Measurements from ENCODE around the gene KIAA1191.
A peak's percentile ranks its signal among the peaks of the same experiment; 100 is the strongest.
"Not testable (repeated sequence)": the region's sequence is repeated elsewhere in the genome, so short reads cannot be mapped to it uniquely, and the experiment has no call there.

Gene KIAA1191, protein sequence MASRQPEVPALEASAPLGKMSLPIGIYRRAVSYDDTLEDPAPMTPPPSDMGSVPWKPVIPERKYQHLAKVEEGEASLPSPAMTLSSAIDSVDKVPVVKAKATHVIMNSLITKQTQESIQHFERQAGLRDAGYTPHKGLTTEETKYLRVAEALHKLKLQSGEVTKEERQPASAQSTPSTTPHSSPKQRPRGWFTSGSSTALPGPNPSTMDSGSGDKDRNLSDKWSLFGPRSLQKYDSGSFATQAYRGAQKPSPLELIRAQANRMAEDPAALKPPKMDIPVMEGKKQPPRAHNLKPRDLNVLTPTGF

DNA sequence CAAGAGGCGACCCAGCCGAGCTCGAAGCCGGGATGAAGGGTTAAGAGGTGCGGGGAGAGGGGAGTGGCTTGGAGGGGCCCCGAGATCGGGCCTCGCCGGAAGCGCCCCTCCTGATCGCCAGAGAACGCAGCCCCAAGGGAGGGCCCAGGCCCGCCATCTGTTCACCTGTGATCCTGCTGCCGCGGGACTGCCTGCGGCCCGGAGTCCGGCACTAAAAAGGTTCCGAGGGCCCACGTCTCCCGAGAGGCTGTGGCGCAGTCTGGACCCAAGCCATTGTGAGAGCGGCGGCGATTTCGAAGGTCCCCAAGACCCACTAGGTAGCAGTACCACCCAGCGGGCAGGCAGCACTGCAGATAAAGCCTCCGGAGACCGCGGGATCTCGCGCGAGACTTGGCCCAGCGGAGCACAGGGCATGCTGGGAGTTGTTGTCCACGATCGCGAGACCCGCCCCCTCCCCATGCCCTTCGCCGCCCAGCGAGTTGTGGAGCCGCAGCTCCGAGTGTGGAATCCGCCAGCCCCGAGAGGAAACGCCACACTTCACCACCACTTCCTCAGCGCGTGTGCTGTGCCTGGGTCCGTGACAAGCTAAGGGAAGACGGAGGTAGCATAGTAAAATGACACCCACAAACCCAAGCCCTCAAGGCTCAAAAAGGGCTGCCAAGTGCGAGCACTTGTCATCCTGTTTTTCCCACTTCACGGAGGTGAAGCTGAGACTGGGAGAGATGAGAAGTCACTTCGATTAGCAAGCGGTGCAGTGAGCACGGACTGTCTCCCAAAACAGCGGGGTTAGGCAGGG, at the start of gene KIAA1191:
KIAA1191 (minus strand) TSS at position 328 of the 796 bp plus-strand sequence. CDS start 2,256 bp downstream, outside the sequence.
- H3K4me3 ChIP-seq (ENCODE audit: low read depth, low read length) = peak within 1 kb of the TSS; percentile 91

DNA sequence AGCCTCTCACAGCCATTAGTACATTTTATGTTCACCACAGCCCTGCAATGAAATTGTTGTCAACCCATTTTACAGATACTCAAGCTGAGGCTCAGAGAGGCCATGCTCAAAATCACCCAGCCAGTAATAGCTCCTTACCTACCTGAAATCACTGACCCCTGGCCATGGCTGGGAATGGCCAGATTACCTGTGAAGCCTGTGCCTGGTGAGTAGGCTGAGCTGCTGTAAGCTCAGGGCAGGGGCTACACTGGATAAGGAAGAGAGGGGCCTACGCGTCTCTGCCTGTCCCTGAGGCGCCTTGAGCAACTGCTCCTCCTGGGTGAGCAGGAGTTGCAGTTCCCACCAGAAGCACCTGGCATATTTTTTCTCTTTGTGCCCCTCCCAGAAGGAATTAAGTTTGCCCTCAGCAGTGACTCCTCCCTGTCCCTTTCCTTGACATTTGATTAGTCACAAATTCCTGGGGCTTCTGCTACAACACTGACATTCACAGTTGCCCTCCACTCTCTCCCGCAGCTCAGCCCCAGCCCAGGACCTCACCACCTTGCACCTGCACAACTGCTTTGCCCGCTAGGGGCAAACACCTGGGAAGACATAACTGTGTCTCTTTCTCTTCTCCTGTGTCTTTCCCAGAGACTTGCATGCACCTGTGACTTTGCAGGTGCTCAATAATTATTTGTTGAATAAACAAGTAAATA, 49.1 kb upstream of the KIAA1191 start:
- no peak overlapping the region for H3K4me3 ChIP-seq (ENCODE audit: low read depth, low read length)

DNA sequence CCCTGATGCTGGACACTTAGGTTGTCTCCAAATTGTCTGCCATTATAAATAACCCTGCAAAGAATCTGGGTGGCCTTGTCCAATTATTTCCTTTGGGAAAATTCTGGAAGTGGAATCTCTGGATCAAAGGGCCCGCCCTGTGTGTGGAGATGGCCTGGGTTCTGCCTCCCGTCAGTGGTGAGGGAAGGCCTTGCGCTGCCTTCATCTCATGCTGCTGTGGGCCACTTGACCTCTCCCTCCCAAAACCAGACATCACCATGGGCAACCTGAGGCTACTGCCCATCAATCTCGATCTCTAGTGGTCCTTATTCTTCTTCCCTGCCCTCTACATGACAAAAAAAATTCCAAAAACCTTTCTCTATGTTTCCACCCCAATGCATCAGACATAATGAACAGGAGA, 48.2 kb upstream of the KIAA1191 start:
- no peak overlapping the region for H3K4me3 ChIP-seq (ENCODE audit: low read depth, low read length)

DNA sequence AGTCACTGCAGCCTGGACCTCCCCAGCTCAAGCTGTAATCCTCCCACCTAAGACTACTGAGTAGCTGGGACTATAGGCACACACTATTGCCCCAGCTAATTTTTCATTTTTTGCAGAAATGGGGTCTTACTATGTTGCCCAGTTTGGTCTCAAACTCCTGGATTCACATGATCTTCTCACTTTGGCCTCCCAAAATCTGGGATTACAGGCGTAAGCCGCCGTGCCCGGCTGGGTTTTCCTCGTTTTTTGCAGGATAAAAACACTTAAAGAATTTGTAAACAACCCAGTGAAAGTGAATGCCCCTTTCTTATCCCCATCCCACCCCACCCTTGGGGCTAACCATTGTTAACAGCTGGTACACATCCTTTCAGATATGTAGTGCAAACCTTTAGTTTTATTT, 47.0 kb upstream of the KIAA1191 start:
- no peak overlapping the region for H3K4me3 ChIP-seq (ENCODE audit: low read depth, low read length)

DNA sequence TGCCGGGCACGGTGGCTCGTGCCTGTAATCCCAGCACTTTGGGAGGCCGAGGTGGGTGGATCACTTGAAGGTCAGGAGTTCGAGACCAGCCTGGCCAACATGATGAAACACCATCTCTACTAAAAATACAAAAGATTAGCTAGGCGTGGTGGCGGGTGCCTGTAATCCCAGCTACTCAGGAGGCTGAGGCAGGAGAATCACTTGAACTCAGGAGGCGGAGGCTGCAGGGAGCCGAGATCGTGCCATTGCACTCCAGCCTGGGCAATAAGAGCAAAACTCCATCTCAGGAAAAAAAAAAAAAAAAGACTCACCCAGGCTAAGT, 46.6 kb upstream of the KIAA1191 start:
- not testable (repeated sequence) for H3K4me3 ChIP-seq (ENCODE audit: low read depth, low read length)

DNA sequence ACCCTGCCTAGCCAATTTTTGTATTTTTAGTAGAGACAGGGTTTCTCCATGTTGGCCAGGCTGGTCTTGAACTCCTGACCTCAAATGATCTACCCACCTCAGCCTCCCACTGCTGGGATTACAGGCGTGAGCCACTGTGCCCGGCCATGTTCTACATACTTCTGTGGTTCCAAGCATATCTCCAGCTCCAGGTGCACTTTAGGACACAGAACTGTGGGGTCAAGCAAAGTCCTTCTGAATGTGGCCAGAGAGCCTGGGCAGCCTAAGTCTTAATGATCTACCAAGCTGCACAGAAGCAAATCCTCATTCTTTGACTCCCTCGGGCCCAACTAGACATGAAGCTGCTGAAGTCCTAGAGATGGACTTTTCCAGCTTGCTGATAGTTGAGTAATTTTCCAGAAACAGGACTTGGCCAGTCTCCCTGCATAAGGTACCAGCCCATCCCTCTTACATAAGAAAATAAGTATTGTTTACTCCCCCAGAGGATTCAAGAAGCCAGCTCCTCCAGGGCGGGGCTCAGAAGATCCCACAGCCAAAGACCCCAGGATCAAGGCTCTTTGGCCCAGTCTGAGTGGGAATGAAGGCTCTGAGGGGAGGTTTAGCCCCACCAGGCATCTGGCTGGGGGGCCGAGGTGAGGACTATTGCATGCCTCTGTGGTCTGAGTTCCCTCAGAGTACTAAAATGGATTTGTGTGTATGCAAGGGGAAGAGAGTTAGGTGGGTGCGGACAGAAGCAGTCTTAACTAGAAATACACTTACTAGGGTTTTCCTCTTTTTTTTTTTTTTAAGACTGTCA, 46.1 kb upstream of the KIAA1191 start:
- no peak overlapping the region for H3K4me3 ChIP-seq (ENCODE audit: low read depth, low read length)

DNA sequence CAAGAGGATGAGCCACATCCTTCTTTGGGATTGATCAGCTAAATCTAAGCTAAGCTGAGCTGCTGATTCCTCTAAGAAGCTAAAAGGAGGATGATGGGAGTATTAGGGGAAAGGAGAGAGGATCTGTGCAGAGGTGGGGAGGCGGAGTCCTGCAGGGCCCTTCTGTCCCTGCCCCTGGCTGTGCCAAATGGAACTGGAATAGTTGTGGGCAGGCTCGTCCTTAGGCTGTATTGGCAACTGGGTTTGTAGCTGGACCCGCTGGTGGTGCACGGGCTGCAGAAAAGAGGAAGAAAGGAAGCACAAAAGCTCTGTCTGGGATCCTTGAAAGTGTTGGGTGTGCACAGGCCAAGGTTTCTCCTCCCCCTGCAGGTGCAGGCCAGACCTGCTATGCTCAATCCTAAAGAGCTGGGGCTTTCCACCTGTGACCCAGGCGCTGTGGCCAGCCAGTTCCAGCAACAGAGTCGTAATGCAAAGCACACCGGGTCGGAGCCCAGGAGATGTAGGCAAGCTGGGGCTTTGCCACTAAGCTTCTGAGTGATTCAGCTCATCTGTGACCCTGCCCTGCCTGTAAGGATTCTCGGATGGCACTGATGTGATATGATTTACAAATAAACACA, 45.0 kb upstream of the KIAA1191 start:
- no peak overlapping the region for H3K4me3 ChIP-seq (ENCODE audit: low read depth, low read length)

DNA sequence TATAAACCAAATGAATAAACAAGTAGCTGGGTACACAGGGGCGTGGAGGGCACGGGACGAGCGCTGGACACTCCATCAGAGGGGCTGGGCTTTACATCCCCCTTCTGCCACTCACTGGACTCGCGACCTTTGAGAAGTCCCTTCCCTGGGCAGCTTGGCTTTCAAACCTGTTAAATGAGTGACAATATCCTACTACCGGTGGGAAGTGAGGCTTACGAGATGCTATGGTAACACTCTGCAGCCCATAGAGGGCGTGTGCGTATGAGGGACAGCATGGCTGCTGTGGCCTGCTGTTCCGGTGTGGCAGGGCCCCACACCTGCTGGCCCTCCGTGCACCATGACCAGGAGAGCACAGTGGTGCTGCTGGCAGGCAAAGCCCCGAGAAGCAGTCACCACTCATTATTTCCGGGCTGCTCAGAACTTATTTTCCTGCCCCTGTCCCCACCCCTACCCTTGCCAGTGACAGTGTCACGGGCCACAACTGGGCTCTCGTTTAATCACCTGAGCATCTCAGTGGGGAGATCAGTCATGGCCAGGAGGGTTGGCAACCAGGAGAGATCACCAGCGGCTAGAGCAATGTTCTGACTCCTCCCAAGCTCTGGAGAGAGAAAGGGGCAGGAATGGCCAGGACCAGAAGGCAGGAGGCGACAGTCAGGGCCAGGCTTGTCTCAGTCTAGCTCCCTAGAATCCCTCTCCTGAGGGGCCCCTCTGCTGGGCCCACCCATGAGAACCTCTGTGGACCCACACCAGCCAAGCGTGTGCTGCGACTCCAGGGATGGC, 44.3 kb upstream of the KIAA1191 start:
- no peak overlapping the region for H3K4me3 ChIP-seq (ENCODE audit: low read depth, low read length)

DNA sequence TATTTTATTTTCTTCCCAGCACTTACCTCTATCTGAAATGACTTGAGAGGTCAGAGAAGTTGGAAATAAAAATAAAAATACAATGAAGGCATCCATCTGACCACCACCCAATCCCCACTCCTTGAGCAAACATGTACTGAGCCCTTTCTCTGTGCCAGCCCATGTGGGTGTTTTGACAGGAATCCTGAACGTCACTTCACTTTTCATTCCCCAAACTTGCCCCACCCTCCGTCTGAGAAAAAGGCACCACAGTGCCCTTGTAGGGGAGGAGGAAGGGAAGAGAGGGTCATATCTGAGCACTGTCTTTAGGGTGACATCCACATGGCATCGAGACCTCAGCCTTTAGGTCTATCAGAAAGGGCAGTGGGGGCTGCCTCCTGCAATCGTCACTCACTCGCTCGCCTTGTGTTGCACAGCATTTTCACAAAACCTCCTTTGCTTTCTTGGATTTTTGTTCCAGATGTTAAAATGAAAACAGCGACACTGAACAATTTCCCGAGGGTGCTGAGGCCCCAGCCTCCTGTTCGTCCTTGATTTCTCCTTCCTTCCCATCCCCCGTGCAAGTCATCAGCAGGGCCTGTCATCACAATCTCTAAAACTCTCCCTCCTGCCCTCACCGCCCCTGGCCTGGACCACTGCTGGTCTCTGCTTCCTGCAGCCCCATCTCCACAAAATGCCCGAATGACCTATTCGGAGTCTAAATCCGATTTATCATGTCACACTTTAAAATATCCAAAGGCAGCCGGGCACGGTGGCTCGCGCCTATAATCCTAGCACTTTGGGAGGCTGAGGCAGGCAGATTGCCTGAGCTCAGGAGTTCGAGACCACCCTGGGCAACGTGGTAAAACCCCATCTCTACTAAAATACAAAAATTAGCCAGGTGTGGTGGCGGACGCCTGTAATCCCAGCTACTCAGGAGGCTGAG, 40.0 kb upstream of the KIAA1191 start:
- H3K4me3 ChIP-seq (ENCODE audit: low read depth, low read length) = no peak overlapping the region

DNA sequence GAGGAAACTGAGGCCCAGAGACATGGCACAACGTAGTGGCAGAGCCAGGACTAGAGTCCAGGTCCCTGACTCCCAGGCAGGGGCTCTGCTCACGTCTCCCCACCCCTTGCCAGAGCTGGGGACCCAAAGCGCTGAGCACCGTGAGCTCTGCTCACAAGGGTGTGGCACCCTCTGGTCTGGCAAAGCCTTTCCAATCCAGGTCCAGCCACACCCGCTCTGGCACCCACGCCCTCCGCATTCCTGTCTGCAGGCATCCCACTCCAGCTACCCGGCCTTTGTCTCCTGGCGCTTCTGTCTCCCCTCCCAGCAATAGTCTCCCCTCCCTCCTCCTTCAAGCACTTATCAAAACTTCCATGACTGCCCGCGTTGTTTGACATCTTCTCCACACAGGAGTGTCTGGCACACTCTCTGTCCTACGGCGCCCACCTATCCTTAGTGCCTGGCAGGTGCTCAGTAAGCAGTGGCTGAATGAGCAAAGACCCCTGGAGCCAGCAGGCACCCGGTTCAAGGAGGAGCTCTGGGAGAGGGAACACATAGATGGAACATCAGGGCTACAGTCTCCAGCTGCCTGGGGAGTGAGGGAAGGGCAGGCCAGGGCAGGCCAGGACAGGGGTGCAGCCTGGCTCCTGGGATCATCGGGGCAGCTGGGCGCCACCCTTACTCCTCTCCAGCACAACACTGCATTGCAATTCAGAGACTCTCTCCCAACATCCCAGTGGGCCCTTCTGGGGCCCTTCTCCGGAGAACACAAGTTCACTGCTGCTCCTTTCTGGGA, 39.0 kb upstream of the KIAA1191 start:
- H3K4me3 ChIP-seq (ENCODE audit: low read depth, low read length) = no peak overlapping the region

DNA sequence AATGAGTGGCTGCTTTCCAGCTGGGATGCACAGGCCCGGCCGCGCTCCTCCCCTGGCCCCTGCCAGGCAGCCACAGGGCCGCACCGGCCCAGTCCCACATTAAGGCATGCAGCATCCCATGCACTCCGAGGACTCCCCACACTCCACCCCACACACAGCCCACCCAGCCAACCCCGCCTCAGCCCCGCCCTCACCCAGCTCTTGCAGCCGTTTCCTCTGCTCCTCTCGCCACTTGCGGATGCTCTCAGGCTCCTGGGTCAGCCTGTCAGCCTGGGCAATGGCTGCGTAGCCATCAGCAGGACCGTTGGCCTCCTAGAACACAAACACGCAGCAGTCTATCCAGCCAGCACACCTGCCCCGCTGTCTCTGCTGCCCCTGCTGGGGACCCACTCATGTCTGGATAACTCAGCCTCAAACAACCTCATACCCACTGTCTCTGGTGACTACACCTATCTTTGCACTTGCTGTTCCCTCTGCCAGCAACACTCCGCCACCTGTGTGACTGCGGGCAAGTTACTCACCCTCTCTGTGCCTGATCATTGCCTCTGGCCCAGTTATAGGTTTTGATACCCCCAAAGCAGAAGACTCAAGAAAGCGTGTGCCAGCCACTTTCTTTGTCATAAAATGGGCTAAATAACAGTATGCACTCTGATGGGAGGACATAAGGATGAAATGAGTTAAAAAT, 36.3 kb upstream of the KIAA1191 start:
- no peak overlapping the region for H3K4me3 ChIP-seq (ENCODE audit: low read depth, low read length)

DNA sequence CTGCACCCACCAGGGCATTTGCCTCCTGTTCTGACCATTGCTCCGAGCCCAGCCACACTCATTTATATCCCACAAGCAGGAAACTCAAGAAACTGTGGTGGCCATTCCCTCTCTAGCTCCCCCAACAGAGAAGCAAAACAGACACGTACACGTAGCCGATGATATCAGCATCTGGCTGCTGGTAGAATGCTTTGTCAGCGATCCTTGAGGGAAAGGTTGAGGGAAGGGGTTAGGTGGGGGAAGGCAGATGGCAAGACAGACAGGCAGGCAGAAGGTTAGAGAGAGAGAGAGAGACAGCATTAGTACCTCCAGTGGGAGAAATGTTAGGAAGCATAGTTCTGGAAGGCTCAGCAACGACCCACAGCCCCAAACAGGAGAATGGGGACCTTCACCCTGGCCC, 34.8 kb upstream of the KIAA1191 start:
- H3K4me3 ChIP-seq (ENCODE audit: low read depth, low read length) = no peak overlapping the region

DNA sequence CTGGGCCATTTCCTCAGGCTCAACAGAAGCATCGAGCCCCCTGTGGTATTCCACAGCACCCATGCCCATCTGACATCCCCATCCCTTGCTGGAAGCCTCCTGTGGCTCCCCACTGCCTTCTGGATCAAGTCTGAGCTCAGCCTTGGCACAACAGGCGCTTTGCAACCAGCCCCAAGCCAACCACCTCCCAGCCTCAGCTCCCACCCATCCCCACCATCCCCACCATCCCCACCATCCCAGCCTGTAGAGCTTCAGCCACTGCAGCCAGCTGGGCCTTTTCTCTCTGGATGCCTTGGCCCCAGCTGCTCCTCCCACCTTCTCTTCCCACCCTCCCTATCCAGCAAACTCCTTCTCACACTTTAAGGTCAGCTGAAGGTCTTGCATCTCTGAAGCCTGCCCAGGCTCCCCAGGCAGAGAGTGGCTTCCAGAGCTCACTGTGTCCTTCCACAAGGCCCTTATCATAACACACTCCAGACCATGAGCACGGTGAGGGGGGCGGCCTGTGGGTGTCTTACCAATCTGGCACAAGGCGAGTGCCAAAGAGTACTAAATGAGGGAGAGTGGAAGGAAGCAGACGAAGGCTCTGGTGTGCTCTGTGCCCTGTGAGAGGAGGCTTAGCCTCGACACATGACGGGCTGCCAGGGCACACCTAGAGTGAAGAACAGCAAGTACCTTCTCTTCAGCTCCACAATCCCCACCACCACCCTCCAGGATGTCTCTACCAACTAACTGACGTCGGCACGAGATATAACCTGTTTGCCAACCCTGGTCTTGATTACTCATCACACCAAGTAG, 33.5 kb upstream of the KIAA1191 start:
- no peak overlapping the region for H3K4me3 ChIP-seq (ENCODE audit: low read depth, low read length)

DNA sequence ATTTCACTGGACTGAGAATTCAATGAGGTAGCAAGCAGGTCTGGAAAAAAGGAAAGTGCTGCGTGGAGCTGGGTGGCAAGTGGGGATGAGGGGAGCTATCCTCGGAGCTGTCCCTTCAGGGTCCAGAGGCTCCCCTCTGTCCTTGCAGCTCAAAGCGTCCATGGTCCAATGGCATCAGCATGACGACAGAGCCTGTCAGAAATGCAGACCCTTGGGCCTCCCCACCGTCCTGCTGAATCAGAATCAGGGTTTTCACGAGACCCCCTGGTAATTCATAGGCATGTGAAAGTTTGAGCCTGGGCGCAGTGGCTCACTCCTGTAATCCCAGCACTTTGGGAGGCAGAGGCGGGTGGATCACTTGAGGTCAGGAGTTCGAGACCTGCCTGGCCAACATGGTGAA, 32.5 kb upstream of the KIAA1191 start:
- H3K4me3 ChIP-seq (ENCODE audit: low read depth, low read length) = no peak overlapping the region

DNA sequence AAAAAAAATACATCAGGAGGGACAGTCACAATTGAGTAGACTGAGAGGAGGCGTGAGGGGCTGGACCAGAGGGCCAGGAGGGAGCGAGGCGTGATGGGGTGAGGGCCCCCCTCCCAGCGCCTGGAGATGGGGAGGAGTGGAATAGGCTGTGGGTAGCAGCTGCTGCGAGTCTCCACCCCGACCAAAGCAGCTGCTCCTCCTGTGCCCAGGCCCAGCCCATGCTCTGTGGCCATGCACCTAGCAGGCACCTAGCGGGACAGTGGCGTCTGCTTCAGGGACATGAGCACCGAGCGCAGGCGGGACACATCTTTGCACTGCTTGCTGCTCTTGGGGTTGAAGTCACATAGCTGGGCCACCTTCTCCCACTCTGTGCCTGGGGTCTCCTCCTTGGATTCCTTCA, 31.0 kb upstream of the KIAA1191 start:
- H3K4me3 ChIP-seq (ENCODE audit: low read depth, low read length) = no peak overlapping the region

DNA sequence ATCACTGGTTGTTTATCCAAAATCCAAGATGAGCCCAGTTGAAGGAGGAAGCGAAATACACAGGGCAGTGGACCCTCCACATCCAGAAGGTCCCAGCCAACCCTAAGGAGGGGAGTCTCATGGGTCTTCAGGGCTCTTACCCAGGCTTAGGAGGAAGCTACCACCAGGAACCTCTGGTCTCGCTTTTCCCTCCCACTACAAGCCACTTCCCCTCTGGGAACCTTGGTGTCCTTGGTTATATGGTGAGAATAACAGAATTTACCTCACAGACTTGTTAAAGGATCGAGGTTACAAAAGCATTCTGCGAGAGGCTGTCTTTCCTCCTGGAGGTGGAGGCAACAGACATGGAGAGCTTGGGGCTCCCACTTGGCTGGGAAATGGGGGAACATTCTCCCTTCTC, 30.4 kb upstream of the KIAA1191 start:
- H3K4me3 ChIP-seq (ENCODE audit: low read depth, low read length) = no peak overlapping the region

DNA sequence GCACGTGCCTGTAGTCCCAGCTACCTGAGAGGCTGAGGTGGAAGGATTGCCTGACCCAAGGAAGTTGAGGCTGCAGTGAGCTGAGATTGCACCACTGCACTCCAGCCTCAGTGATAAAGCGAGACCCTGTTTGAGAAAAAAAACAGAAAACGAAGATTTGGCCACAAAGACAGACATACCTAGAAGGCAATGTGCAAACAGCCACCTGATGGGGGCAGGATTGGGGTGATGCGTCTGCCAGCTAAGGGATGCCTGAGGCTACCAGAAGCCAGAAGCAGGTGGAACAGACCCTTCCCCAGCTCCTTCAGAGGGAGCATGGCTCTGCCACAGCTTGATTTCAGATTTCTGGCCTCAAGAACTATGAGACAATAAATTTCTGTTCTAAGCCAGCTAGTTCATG, 29.9 kb upstream of the KIAA1191 start:
- no peak overlapping the region for H3K4me3 ChIP-seq (ENCODE audit: low read depth, low read length)
